HepG2 (cell line): ENCODE results near the gene ABCC1. TPM values are rescaled to one million over a fixed set of nuclear protein-coding genes. Genes with fewer than 3 reads are reported as not detected.

Experiments
- ATAC-seq: fragments of 200-7000 bp; cut with Tn5 transposase; 3 replicates; pipeline ENCODE4 v1.9.1; 2020; ENCODE audit warnings: mild to moderate bottlenecking, moderate library complexity
- BruUV-seq: library from RNA; stranded (reverse); fragments of 400-500 nt; replicated peaks from 2 replicates; lab custom pipeline; 2021; lab: Mats Ljungman, UMichigan
- CTCF ChIA-PET: fragments of 300-600 bp; formaldehyde crosslinking; extraction: SDS; loops from one replicate; lab custom pipeline; 2021; ENCODE audit warnings: low total read pairs, inconsistent platforms, low intra/inter-chr PET ratio; lab: Yijun Ruan, JAX
- POLR2A ChIA-PET: fragments of 350-600 bp; sonication (Branson Sonifier 250); formaldehyde crosslinking; loops from one replicate; lab custom pipeline; 2020; ENCODE audit warnings: antibody characterized with exemption, inconsistent platforms; lab: Yijun Ruan, JAX
- DNase-seq: peaks from one replicate; pipeline ENCODE4 v3.0.0-alpha.2; 2015; ENCODE audit warnings: low spot score
- FAIRE-seq: peaks from 3 replicates; lab custom pipeline; 2011; peaks lifted over from hg19 to GRCh38; lab: Jason Lieb, UNC
- H2AFZ ChIP-seq: one replicate; pipeline ENCODE4 v1.6.1; 2011; ENCODE audit warnings: low read length, inconsistent platforms
- H3K27ac ChIP-seq: fragments of 300-600 bp; 3 replicates; pipeline ENCODE4 v1.8.0; 2011; ENCODE audit warnings: mixed run types, mild to moderate bottlenecking, mixed read lengths, low read length, inconsistent platforms; ENCODE audit not compliant: insufficient read depth; ENCODE audit errors: extremely low read length
- H3K27me3 ChIP-seq, 2 experiments: fragments of 200-600 bp in 1 of 2; 2 replicates in 1 of 2; 3 replicates in 1 of 2; pipeline versions ENCODE4 v1.6.0 to v1.8.0; 2011; ENCODE audit warnings: low read length in 2 of 2, mild to moderate bottlenecking in 2 of 2, moderate library complexity in 2 of 2, inconsistent platforms in 1 of 2; ENCODE audit not compliant: insufficient read depth in 2 of 2, control insufficient read depth in 1 of 2
- H3K36me3 ChIP-seq, 2 experiments: fragments of 200-600 bp in 1 of 2; replicated peaks in 1 of 2; 2 replicates in 1 of 2; 3 replicates in 1 of 2; pipeline versions ENCODE4 v1.5.1 to v1.8.0; 2011; ENCODE audit warnings: low read length in 2 of 2, inconsistent platforms in 1 of 2; ENCODE audit not compliant: insufficient read depth in 2 of 2, control insufficient read depth in 1 of 2
- H3K4me1 ChIP-seq: 2 replicates; pipeline ENCODE4 v1.5.1; 2012; ENCODE audit warnings: low read length, inconsistent platforms; ENCODE audit not compliant: insufficient read depth
- H3K4me2 ChIP-seq: 2 replicates; pipeline ENCODE4 v1.6.0; 2011; ENCODE audit warnings: low read depth, low read length, inconsistent platforms
- H3K4me3 ChIP-seq, 3 experiments: fragments of 200-600 bp in 1 of 3; sonication (generic), shearing (Covaris generic) in 1 of 3; replicated peaks in 1 of 3; 2 replicates each; pipeline ENCODE4 v1.5.1; 2011 to 2016; ENCODE audit warnings: low read length in 3 of 3, inconsistent platforms in 2 of 3, low read depth in 2 of 3, mild to moderate bottlenecking in 2 of 3, control low read depth in 1 of 3, mixed read lengths in 1 of 3; ENCODE audit not compliant: insufficient read depth in 1 of 3
- H3K79me2 ChIP-seq: one replicate; pipeline ENCODE4 v1.6.1; 2011; ENCODE audit warnings: low read length, inconsistent platforms; ENCODE audit not compliant: insufficient read depth
- H3K9ac ChIP-seq: 2 replicates; pipeline ENCODE4 v1.6.0; 2011; ENCODE audit warnings: mild to moderate bottlenecking, low read depth, low read length, inconsistent platforms; ENCODE audit not compliant: insufficient read depth
- H3K9me3 ChIP-seq: 2 replicates; pipeline ENCODE4 v1.5.1; 2012; ENCODE audit warnings: mild to moderate bottlenecking, low read length
- H4K20me1 ChIP-seq: 2 replicates; pipeline ENCODE4 v1.6.0; 2011; ENCODE audit warnings: inconsistent platforms, mild to moderate bottlenecking, low read length, moderate library complexity; ENCODE audit not compliant: insufficient read depth
- AGO2 ChIP-seq: fragments of 200-400 bp; formaldehyde crosslinking; optimal IDR thresholded peaks from 2 replicates; pipeline ENCODE3; 2017; ENCODE audit warnings: mild to moderate bottlenecking, low read depth, low read length, moderate library complexity
- SNRNP70 ChIP-seq: fragments of 200-400 bp; formaldehyde crosslinking; IDR thresholded peaks from 2 replicates; pipeline ENCODE4 v1.6.1; 2017; ENCODE audit warnings: mild to moderate bottlenecking, low read depth, low read length, moderate library complexity
- YY1 ChIP-seq: IDR thresholded peaks from 2 replicates; pipeline ENCODE4 v1.6.1; 2011; ENCODE audit warnings: low read length, low read depth, moderate library complexity, mild to moderate bottlenecking; ENCODE audit not compliant: insufficient read depth, insufficient replicate concordance
- ZNF335 ChIP-seq: sonication (generic); formaldehyde crosslinking; IDR thresholded peaks from 2 replicates; pipeline ENCODE4 v1.4.0; 2020; ENCODE audit warnings: missing genetic modification reagents
- ZNF503 ChIP-seq: sonication (generic); formaldehyde crosslinking; IDR thresholded peaks from 2 replicates; pipeline ENCODE4 v1.4.0; 2020; ENCODE audit warnings: missing genetic modification reagents
- ZNF629 ChIP-seq: sonication (generic); formaldehyde crosslinking; conservative IDR thresholded peaks from 2 replicates; pipeline ENCODE4 v1.5.0; 2020; ENCODE audit warnings: missing genetic modification reagents
- ZNF691 ChIP-seq: sonication (generic); formaldehyde crosslinking; IDR thresholded peaks from 2 replicates; pipeline ENCODE4 v1.4.0; 2020; ENCODE audit warnings: missing genetic modification reagents, low read depth, mild to moderate bottlenecking, borderline replicate concordance
- WGBS: methylation state at CpG from one replicate; pipeline ENCODE4 v1.1.6; 2017; ENCODE audit warnings: low lambda C conversion rate; 5-methylcytosine and 5-hydroxymethylcytosine counted together
- in situ Hi-C: cut with HindIII; loops from 2 replicates; pipeline ENCODE4 v1.10.0; 2017; ENCODE audit warnings: low pct_unique_long_range_greater_than_20kb; ENCODE audit not compliant: extremely low pct_ligation_motif_present
- intact Hi-C: fragments of 100-400 bp; cut with micrococcal nuclease; formaldehyde crosslinking; loops from one replicate; pipeline ENCODE4 v1.10.0; 2022; ENCODE audit not compliant: unreplicated experiment
- polyA plus RNA-seq, 8 experiments: library from polyadenylated mRNA; depleted of rRNA in 3 of 8; stranded (reverse) in 7 of 8; unstranded in 1 of 8; fragments of >200 nt; fragmentation: Illumina TruSeq in 4 of 8; extraction: Trizol in 4 of 8; gene quantifications; 2 replicates each; pipeline versions ENCODE4 v1.2.1 to v1.2.3, GENCODE V29; 2011 to 2016; ENCODE audit warnings: low read depth in 4 of 8, missing spikeins in 1 of 8, mixed read lengths in 1 of 8; ENCODE audit not compliant: insufficient read depth in 1 of 8
- total RNA-seq, 5 experiments: library from RNA; depleted of rRNA; stranded (reverse); fragments of >200 nt; fragmentation: Illumina TruSeq; extraction: Trizol; gene quantifications; 2 replicates each; pipeline ENCODE4 v1.2.3, GENCODE V29; 2016; ENCODE audit warnings: low read depth in 1 of 5
- TF ChIP-seq, protein P1 (sequence below): IDR thresholded peaks from 2 replicates; pipeline ENCODE4 v1.6.1; 2016; ENCODE audit warnings: missing compliant biosample characterization, missing genetic modification reagents, borderline replicate concordance
- TF ChIP-seq, protein P2 (sequence below): sonication (generic); formaldehyde crosslinking; IDR thresholded peaks from 2 replicates; pipeline ENCODE4 v1.5.1; 2020; ENCODE audit warnings: mild to moderate bottlenecking, missing genetic modification reagents, borderline replicate concordance
- TF ChIP-seq, protein P3 (sequence below): sonication (generic); formaldehyde crosslinking; IDR thresholded peaks from 2 replicates; pipeline ENCODE4 v1.4.0; 2020; ENCODE audit warnings: missing genetic modification reagents

Gene ABCC1
- total and polyA plus RNA-seq, 2 of the 13 experiments (the other 11 are each of a cell fraction or from before 2014, with no cell fraction given): 13.0 to 30.6 TPM

DNA sequence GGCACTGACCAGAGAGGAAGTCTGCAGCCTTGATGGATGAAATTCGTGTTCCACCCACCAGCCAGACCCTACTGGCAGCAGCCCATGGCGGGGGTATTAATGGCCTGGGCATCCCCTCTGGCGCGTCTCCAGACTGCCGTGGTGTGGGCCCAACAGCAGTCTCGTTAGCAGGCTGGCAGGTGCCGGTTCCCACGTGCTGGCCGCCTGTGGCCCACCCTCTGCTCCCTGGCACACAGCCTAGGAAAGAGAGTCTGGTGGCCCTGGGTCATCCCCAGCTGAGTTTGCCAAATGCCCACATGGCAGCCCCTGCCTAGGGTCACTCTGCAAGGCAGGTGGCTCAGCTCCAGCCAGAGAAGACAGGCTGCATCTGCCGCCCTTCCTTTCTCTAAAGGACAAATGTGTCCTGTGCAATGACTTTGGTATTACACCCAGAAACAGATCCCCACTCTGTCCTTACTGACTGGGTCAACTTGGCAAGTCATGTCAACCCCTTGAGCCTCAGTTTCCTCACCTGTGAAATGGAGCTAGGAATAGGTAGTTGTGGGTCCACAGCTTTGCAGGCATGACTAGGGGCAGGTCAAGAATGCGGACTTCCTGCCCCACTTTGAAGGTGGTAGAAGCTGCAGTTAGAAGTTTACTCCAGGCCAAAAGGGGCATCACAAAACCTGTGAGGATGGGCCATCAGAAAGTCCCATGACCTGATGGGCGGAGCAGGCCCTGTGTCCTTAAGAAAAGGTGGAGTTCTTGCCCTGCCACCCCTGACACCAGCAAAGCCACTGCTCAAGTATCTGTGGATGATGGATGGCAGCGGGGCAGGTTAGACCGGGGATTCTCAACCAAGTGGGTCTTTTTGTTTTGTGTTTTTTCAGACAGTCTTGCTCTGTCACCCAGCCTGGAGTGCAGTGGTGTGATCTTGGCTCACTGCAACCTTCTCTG is 197.2 kb downstream of the ABCC1 start:
- ATAC-seq: peak; percentile 0; the same call in 2 of the 3 replicates
- H3K36me3 ChIP-seq: peaks cover 14 to 20% of the 10 kb centered on the region in 2 experiments
- CTCF ChIA-PET: no interaction called here
- TF ChIP-seq SNRNP70 (no peak), ZNF691 (CRISPR knock-in tag) (no peak), ZNF335 (CRISPR knock-in tag) (no peak), AGO2 (peak; percentile 97), ZNF629 (CRISPR knock-in tag) (peak; percentile 92), ZNF503 (no peak), YY1 (no peak)
- TF ChIP-seq, protein P1, sequence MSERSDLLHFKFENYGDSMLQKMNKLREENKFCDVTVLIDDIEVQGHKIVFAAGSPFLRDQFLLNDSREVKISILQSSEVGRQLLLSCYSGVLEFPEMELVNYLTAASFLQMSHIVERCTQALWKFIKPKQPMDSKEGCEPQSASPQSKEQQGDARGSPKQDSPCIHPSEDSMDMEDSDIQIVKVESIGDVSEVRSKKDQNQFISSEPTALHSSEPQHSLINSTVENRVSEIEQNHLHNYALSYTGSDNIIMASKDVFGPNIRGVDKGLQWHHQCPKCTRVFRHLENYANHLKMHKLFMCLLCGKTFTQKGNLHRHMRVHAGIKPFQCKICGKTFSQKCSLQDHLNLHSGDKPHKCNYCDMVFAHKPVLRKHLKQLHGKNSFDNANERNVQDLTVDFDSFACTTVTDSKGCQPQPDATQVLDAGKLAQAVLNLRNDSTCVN: 0 out of 2 replicates have a peak, but pooled peaks have one; percentile 0
- TF ChIP-seq, protein P2, sequence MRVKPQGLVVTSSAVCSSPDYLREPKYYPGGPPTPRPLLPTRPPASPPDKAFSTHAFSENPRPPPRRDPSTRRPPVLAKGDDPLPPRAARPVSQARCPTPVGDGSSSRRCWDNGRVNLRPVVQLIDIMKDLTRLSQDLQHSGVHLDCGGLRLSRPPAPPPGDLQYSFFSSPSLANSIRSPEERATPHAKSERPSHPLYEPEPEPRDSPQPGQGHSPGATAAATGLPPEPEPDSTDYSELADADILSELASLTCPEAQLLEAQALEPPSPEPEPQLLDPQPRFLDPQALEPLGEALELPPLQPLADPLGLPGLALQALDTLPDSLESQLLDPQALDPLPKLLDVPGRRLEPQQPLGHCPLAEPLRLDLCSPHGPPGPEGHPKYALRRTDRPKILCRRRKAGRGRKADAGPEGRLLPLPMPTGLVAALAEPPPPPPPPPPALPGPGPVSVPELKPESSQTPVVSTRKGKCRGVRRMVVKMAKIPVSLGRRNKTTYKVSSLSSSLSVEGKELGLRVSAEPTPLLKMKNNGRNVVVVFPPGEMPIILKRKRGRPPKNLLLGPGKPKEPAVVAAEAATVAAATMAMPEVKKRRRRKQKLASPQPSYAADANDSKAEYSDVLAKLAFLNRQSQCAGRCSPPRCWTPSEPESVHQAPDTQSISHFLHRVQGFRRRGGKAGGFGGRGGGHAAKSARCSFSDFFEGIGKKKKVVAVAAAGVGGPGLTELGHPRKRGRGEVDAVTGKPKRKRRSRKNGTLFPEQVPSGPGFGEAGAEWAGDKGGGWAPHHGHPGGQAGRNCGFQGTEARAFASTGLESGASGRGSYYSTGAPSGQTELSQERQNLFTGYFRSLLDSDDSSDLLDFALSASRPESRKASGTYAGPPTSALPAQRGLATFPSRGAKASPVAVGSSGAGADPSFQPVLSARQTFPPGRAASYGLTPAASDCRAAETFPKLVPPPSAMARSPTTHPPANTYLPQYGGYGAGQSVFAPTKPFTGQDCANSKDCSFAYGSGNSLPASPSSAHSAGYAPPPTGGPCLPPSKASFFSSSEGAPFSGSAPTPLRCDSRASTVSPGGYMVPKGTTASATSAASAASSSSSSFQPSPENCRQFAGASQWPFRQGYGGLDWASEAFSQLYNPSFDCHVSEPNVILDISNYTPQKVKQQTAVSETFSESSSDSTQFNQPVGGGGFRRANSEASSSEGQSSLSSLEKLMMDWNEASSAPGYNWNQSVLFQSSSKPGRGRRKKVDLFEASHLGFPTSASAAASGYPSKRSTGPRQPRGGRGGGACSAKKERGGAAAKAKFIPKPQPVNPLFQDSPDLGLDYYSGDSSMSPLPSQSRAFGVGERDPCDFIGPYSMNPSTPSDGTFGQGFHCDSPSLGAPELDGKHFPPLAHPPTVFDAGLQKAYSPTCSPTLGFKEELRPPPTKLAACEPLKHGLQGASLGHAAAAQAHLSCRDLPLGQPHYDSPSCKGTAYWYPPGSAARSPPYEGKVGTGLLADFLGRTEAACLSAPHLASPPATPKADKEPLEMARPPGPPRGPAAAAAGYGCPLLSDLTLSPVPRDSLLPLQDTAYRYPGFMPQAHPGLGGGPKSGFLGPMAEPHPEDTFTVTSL (CRISPR knock-in tag): no peak
- TF ChIP-seq, protein P3, sequence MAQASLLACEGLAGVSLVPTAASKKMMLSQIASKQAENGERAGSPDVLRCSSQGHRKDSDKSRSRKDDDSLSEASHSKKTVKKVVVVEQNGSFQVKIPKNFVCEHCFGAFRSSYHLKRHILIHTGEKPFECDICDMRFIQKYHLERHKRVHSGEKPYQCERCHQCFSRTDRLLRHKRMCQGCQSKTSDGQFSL: no peak

More for the DNA sequence above, 197.2 kb downstream of the ABCC1 start:
- Histone ChIP-seq H2AFZ (no peak overlapping the region), H3K9me3 (no peaks in the 10 kb centered on the region), H3K27me3 (no peaks in the 10 kb centered on the region), H3K27ac (no peak overlapping the region), H3K79me2 (no peaks in the 10 kb centered on the region), H3K4me2 (no peak overlapping the region), H3K4me3 (no peak overlapping the region), H3K9ac (no peak overlapping the region), H3K4me1 (peaks cover 49% of the 10 kb centered on the region), H4K20me1 (no peaks in the 10 kb centered on the region)
- FAIRE-seq (no peak), DNase-seq (no peak)
- POLR2A ChIA-PET: no interaction called here
- TSS peak; percentile 26 for BruUV-seq
- 83% methylated on average over 10 of the region's 14 CpGs for WGBS
- in situ Hi-C loops: no loop called here
- intact Hi-C loops: no loop called here
